ENCODE data around the gene DROSHA.

The DROSHA gene

DNA sequence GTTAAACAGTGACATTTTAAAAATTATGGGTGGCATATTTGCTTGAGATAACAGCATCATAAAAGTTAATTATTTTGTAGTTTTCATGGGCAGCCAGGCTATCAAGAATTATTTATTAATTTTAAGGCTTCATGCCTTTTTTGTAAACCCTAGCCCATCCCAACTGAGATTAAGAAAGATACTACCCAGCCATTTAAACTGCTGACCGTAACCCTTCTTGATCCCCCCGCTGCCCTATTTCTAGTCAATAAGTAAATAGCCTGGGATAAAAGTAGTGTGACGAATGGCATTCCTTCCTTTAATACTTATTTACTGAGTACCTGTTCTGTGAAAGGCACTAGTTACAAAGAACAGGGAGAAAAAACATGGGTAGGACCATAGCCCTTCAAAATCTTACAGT lies 88.3 kb downstream of the DROSHA start:
- TF ChIP-seq, protein P1, sequence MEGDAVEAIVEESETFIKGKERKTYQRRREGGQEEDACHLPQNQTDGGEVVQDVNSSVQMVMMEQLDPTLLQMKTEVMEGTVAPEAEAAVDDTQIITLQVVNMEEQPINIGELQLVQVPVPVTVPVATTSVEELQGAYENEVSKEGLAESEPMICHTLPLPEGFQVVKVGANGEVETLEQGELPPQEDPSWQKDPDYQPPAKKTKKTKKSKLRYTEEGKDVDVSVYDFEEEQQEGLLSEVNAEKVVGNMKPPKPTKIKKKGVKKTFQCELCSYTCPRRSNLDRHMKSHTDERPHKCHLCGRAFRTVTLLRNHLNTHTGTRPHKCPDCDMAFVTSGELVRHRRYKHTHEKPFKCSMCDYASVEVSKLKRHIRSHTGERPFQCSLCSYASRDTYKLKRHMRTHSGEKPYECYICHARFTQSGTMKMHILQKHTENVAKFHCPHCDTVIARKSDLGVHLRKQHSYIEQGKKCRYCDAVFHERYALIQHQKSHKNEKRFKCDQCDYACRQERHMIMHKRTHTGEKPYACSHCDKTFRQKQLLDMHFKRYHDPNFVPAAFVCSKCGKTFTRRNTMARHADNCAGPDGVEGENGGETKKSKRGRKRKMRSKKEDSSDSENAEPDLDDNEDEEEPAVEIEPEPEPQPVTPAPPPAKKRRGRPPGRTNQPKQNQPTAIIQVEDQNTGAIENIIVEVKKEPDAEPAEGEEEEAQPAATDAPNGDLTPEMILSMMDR (IDR thresholded peaks at IDR 0.05; ENCODE audit: borderline replicate concordance, insufficient read depth, low read depth, low read length): no peak
- no peak overlapping the region for H3K4me3 ChIP-seq (ENCODE audit: low read depth, low read length)

DNA sequence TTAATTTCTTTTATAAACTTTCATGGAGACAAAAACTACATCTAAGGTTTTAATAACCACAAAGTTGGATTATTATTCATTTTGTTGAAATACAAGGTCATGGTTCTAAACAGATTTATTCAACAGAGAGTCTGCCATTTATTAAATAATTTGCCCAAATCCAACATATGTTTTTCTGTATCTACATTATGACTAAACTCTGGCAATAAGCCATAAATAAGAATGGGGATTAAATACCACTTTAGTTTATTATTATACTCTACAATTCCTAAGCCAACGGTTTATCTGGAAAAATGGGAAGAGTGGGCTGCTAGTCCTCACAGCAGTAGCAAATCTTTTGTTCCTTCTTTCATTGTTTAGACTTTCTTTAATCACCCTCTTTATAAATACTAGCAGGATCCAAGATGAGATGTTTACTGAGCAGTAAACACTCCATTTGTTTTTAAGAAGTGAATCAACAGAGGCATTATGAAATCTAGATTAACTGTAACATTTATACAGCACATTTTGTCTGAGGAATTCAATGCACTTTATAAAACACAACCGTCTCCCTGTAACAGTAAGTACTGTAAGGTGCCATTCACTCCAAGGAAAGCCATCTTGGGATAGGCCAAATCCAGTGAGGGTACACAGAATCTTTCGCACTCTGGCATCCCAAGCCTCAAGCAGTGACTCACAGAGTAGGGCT lies 89.7 kb downstream of the DROSHA start:
- TF ChIP-seq, protein P1 (IDR thresholded peaks at IDR 0.05; ENCODE audit: borderline replicate concordance, insufficient read depth, low read depth, low read length): no peak
- H3K4me3 ChIP-seq (ENCODE audit: low read depth, low read length): no peak overlapping the region

DNA sequence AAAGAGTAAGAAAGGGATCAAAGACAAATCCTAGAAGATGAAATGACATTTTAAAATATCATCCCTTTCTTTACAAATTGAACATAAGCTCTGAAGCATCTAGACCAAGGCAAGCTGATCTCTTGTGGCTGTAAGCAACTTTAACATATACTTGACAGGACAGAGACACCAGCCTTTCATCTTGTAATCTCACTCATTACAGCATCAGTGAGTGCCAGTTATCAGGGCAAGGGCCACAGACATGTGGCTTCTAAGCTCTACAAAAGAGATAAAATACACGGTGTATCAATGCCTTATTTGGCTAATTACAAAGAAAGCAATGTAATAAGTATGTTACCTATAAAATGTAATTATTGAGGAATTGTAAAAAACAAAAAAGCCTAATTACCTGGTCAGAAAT lies 95.0 kb downstream of the DROSHA start:
- H3K4me3 ChIP-seq (ENCODE audit: low read depth, low read length): no peak overlapping the region
- TF ChIP-seq, protein P1 (IDR thresholded peaks at IDR 0.05; ENCODE audit: borderline replicate concordance, insufficient read depth, low read depth, low read length): no peak

DNA sequence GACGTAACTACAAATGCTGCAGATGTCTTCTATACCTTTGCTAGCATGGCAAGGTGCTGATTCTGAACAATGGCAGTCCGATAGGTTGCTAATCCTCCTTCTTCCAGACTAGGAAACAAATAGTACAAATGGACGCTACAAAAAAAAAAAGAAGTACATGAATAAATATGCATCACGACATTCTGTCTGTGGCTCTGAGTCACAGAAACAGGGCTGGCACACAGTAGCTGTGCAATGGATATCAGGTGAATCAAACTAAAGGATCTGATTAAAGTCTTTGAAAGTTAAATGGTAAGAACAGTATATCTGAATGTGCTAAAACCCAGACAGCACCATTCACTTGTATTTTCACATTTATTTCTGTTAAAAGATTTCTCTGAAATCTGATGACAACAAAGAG lies 96.2 kb downstream of the DROSHA start:
- H3K4me3 ChIP-seq (ENCODE audit: low read depth, low read length): no peak overlapping the region
- TF ChIP-seq, protein P1 (IDR thresholded peaks at IDR 0.05; ENCODE audit: borderline replicate concordance, insufficient read depth, low read depth, low read length): no peak

DNA sequence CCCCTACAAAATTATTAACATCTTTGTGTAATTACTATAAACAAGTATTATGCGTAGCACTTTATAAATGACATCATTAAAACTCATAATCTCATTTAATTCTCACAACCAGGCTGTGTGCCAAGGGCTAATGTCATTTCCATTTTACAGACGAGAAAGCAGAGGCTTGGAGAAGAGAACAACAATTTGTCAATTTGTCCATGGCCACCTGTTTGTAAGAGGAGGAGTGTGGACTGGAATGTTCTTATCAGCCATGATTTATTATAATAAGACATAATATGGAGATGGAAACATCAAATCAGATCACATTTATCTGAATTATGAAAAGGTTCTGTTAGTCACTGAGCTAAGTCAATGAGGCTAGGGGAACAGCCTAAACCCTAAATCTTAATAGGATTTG lies 97.0 kb downstream of the DROSHA start:
- TF ChIP-seq, protein P1 (IDR thresholded peaks at IDR 0.05; ENCODE audit: borderline replicate concordance, insufficient read depth, low read depth, low read length): no peak
- H3K4me3 ChIP-seq (ENCODE audit: low read depth, low read length): no peak overlapping the region

DNA sequence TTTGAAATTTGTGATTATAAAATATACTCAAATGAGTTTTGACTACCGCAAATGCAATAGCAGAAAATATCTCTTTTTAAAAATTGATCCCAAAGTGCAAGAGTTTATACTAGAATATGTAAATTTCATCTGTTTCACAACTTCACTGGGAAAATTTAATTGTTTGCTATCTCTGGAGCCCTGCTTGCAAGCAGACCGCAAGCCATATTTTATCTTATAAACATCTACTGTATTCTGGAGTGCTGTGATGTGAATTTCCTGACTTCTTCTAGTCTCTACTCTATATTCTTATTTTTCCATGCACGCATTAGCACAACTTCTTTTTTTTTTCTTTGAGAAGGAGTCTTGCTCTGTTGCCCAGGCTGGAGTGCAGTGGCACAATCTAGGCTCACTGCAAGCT lies 98.7 kb downstream of the DROSHA start:
- no peak overlapping the region for H3K4me3 ChIP-seq (ENCODE audit: low read depth, low read length)
- TF ChIP-seq, protein P1 (IDR thresholded peaks at IDR 0.05; ENCODE audit: borderline replicate concordance, insufficient read depth, low read depth, low read length): no peak

DNA sequence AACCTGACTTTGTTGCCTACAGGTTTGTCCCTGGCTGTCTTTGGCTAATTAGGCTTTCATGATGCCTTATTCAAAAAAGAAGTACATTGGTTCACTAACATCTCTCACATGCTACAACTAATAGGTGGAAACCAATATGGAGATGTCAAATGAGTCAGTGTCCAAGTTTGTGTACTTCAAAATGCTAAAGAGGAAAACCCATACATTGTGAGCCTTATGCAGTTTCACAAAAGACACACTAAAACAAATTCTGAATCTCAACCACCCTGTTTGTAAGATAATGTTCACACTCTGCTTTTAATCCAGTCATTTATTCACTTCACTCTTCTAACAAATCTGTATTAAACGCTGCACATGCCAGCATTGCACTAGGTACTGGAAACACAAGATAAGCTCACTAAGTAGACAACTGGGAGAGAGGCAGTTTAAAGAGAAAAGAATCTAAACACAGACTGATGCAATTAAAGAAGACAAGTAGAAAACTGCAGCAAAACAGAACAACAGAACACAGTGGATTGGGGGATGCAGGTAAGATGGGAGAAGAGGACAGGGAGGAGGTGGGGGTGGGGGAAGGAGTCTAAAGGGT lies 104.1 kb downstream of the DROSHA start:
- TF ChIP-seq, protein P1 (IDR thresholded peaks at IDR 0.05; ENCODE audit: borderline replicate concordance, insufficient read depth, low read depth, low read length): no peak
- H3K4me3 ChIP-seq (ENCODE audit: low read depth, low read length): no peak overlapping the region

Measured in GM12875 (cell line).